Mucosa of rectum (tissue), 2 donors: ENCODE results near the gene PYDC1.
"Not testable (repeated sequence)": the region's sequence is repeated elsewhere in the genome, so short reads cannot be mapped to it uniquely, and the experiment has no call there.

ENCODE experiments used
- H3K27ac ChIP-seq, 2 donors: one replicate each; pipeline ENCODE4 v1.7.0; 2013; ENCODE audit warnings: inconsistent platforms in 2 of 2, low read depth in 2 of 2, low read length in 2 of 2
- H3K27me3 ChIP-seq, 2 donors: one replicate each; pipeline ENCODE4 v1.7.0; 2013; ENCODE audit warnings: low read length in 2 of 2; ENCODE audit not compliant: control insufficient read depth in 2 of 2, insufficient read depth in 2 of 2
- H3K36me3 ChIP-seq, 2 donors: one replicate each; pipeline ENCODE4 v1.7.0; 2013; ENCODE audit warnings: low read length in 2 of 2; ENCODE audit not compliant: control insufficient read depth in 2 of 2, insufficient read depth in 2 of 2
- H3K4me1 ChIP-seq, 2 donors: one replicate each; pipeline ENCODE4 v1.7.0; 2013; ENCODE audit warnings: low read length in 2 of 2, mild to moderate bottlenecking in 1 of 2; ENCODE audit not compliant: control insufficient read depth in 2 of 2, insufficient read depth in 2 of 2
- H3K4me3 ChIP-seq, 2 donors: one replicate each; pipeline ENCODE4 v1.7.0; 2013; ENCODE audit warnings: low read length in 2 of 2
- H3K9ac ChIP-seq, 2 donors: one replicate each; pipeline ENCODE4 v1.7.0; 2013; ENCODE audit warnings: low read length in 2 of 2, low read depth in 1 of 2, mild to moderate bottlenecking in 1 of 2
- H3K9me3 ChIP-seq, 2 donors: one replicate each; pipeline ENCODE4 v1.7.0; 2013; ENCODE audit warnings: low read length in 2 of 2; ENCODE audit not compliant: control insufficient read depth in 2 of 2
- donor health status: healthy.
- donor health status: Normal muscosa, but diverticular disease.

Gene PYDC1

GRCh38 chr16:31248344-31248743, 31.4 kb upstream of the PYDC1 start:
- Histone ChIP-seq H3K27me3 (peaks cover 0 to 4% of the 10 kb centered on the region in 2 donors), H3K4me1 (no peaks in the 10 kb centered on the region), H3K9me3 (no peaks in the 10 kb centered on the region), H3K4me3 (no peak overlapping the region), H3K27ac (no peak overlapping the region), H3K9ac (no peak overlapping the region), H3K36me3 (no peaks in the 10 kb centered on the region)

DNA sequence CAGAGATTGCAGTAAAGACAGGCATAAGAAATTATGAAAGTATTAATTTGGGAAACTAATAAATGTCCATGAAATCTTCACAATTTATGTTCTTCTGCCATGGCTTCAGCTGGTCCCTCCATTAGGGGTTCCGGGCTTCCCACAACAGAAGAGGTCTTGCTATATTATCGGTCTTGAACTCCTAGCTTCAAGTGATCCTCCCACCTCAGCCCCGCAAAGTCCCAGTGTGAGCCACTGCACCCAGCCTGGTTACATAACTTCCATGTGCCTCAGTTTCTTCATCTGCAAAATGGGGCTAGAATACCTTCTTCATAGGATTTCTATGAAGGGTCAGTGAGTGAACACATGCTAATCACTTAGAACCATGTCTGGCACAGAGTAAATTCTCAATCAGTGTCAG, 29.4 kb upstream of the PYDC1 start:
- H3K27me3 ChIP-seq: peaks cover 0 to 4% of the 10 kb centered on the region in 2 donors
- no peaks in the 10 kb centered on the region for H3K36me3 ChIP-seq
- no peaks in the 10 kb centered on the region for H3K9me3 ChIP-seq
- H3K9ac ChIP-seq: no peak overlapping the region
- H3K4me1 ChIP-seq: no peaks in the 10 kb centered on the region
- H3K4me3 ChIP-seq: no peak overlapping the region
- H3K27ac ChIP-seq: no peak overlapping the region

- H3K4me1 ChIP-seq, H3K36me3 ChIP-seq, H3K4me3 ChIP-seq, H3K9ac ChIP-seq, H3K27me3 ChIP-seq, H3K27ac ChIP-seq, H3K9me3 ChIP-seq: not testable (repeated sequence)
These were observed 28.7 kb upstream of the PYDC1 start for GRCh38 chr16:31245598-31245997.

GRCh38 chr16:31243734-31244670, 27.1 kb upstream of the PYDC1 start:
- Histone ChIP-seq H3K9ac (no peak overlapping the region), H3K9me3 (no peaks in the 10 kb centered on the region), H3K4me3 (no peak overlapping the region), H3K4me1 (no peaks in the 10 kb centered on the region), H3K27me3 (peaks cover 0 to 4% of the 10 kb centered on the region in 2 donors), H3K36me3 (no peaks in the 10 kb centered on the region), H3K27ac (no peak overlapping the region)

GRCh38 chr16:31242206-31242605, 25.3 kb upstream of the PYDC1 start:
- Histone ChIP-seq H3K4me3 (no peak overlapping the region), H3K9ac (no peak overlapping the region), H3K27me3 (no peaks in the 10 kb centered on the region), H3K36me3 (no peaks in the 10 kb centered on the region), H3K27ac (no peak overlapping the region), H3K9me3 (no peaks in the 10 kb centered on the region), H3K4me1 (no peaks in the 10 kb centered on the region)

DNA sequence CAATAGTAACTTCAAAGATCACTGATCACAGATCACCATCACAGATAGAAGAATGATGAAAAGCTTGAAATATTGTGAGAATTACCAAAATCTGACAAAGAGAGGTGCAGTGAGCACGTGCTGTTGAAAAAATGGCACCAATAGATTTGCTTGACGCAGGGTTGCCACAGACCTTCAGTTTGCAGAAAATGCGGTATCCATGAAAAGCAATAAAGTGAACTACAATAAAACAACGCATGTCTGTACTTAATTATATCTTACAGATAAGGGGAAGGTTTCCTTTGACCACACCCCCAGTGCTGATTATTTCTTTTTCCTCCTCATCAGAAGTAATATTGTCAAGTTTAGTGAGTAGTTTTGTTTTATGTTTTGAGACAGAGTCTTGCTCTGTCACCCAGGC, 21.1 kb upstream of the PYDC1 start:
- Histone ChIP-seq H3K9me3 (no peaks in the 10 kb centered on the region), H3K9ac (no peak overlapping the region), H3K27ac (no peak overlapping the region), H3K4me3 (no peak overlapping the region), H3K4me1 (no peaks in the 10 kb centered on the region), H3K36me3 (no peaks in the 10 kb centered on the region), H3K27me3 (no peaks in the 10 kb centered on the region)

- no peaks in the 10 kb centered on the region for H3K36me3 ChIP-seq
- no peaks in the 10 kb centered on the region for H3K9me3 ChIP-seq
- no peak overlapping the region for H3K27ac ChIP-seq
- H3K27me3 ChIP-seq: no peaks in the 10 kb centered on the region
- H3K4me1 ChIP-seq: no peaks in the 10 kb centered on the region
- no peak overlapping the region for H3K9ac ChIP-seq
- H3K4me3 ChIP-seq: no peak overlapping the region
These were observed 12.6 kb upstream of the PYDC1 start for GRCh38 chr16:31229501-31229900.

DNA sequence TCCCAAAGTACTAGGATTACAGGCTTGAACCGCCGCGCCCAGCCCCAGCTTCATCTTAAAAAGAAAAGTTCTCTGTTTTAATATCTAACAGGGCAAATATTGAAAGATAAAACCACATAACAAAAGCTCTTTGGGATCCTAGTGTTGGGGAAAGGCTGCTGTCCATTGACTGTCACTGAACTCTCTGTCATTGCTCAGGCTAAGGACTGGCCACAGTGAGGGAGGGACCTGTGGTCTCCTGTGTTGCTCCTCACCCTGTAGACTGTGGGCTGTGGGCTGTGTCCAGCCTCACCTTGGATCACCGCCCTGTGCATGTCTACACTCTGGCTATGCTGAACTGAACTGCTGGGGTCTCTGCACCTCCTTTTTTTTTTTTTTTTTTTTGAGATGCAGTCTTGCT, 11.3 kb upstream of the PYDC1 start:
- Histone ChIP-seq H3K27me3 (no peaks in the 10 kb centered on the region), H3K9me3 (no peaks in the 10 kb centered on the region), H3K4me1 (no peaks in the 10 kb centered on the region), H3K9ac (no peak overlapping the region), H3K27ac (no peak overlapping the region), H3K4me3 (no peak overlapping the region), H3K36me3 (no peaks in the 10 kb centered on the region)

DNA sequence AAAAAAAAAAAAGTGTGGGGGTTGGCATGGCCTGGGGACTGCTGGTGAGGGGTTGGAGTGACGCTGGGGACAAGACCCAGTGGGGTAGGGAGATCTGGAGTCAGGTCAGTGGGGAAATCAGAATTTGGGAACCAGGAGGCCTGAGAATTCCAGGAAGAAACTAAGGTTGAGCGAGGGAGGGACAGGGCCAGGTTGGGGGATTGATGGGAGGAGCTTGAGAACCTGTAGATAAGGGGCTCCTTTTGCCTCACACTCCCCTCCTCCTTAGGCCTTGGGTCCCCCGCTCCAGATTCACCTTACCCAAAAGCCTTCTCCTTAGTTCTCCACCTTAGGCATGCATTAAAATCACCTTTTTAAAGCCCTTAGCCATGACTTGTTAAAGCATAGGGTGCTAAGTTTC, 8.3 kb upstream of the PYDC1 start:
- Histone ChIP-seq H3K36me3 (no peaks in the 10 kb centered on the region), H3K27ac (no peak overlapping the region), H3K4me3 (no peak overlapping the region)

DNA sequence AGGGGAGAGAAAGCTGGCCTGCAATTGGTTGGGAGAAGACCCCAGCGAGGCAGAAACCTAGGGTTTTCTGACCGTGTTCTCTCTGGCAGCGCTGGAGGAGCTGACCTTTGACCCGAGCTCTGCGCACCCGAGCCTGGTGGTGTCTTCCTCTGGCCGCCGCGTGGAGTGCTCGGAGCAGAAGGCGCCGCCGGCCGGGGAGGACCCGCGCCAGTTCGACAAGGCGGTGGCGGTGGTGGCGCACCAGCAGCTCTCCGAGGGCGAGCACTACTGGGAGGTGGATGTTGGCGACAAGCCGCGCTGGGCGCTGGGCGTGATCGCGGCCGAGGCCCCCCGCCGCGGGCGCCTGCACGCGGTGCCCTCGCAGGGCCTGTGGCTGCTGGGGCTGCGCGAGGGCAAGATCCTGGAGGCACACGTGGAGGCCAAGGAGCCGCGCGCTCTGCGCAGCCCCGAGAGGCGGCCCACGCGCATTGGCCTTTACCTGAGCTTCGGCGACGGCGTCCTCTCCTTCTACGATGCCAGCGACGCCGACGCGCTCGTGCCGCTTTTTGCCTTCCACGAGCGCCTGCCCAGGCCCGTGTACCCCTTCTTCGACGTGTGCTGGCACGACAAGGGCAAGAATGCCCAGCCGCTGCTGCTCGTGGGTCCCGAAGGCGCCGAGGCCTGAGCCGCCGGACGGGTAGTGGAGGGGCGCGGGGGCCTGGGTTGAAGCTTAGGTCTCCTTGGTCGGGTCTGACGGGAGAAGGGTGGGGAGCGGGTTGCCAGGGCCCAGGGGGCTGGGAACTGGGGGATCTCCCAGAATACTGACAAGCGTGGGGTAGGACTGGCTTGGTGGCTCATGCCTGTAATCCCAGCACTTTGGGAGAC, 7.4 kb upstream of the PYDC1 start:
- Histone ChIP-seq H3K4me3 (no peak overlapping the region), H3K4me1 (no peaks in the 10 kb centered on the region), H3K27ac (no peak overlapping the region), H3K27me3 (no peaks in the 10 kb centered on the region), H3K36me3 (no peaks in the 10 kb centered on the region), H3K9me3 (no peaks in the 10 kb centered on the region), H3K9ac (no peak overlapping the region)

More for the DNA sequence above, 8.3 kb upstream of the PYDC1 start:
- Histone ChIP-seq H3K27me3 (no peaks in the 10 kb centered on the region), H3K4me1 (no peaks in the 10 kb centered on the region), H3K9ac (no peak overlapping the region), H3K9me3 (no peaks in the 10 kb centered on the region)
